HFF-Myc (cell line): Measurements from ENCODE around the gene AADACL4.
A peak's percentile ranks its signal among the peaks of the same experiment; 100 is the strongest.
"Not testable (repeated sequence)": the region's sequence is repeated elsewhere in the genome, so short reads cannot be mapped to it uniquely, and the experiment has no call there.

Source experiments
- DNase-seq: peaks from one replicate; pipeline ENCODE4 v3.0.0-alpha.2; 2011; ENCODE audit warnings: low read depth; ENCODE audit errors: extremely low read depth
- H3K4me3 ChIP-seq: replicated peaks from 2 replicates; pipeline ENCODE4 v1.5.1; 2011; ENCODE audit warnings: low read depth, mild to moderate bottlenecking, control low read depth, low read length
- TF ChIP-seq, protein P1 (sequence below): IDR thresholded peaks from 2 replicates; pipeline ENCODE4 v1.5.1; 2012; ENCODE audit warnings: mild to moderate bottlenecking, low read depth, low read length, control low read depth; ENCODE audit errors: missing control alignments

AADACL4 gene

DNA sequence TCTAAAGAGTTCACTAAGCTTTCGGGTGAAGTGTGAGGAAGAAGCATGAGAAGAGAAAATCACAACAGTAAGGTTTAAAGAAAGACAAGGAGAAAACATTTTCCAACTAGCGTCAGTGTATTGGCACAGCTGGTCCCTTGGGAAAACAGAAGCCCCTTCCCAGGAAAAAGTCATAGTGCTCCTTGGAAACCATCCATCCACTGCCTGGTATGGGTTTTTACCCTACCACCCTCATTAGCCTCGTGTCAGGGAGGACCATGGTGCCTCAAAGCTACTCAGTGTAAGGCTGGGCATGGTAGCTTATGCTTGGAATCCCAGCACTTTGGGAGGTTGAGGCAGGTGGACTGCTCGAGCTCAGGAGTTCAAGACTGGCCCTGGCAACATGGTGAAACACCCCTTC is 12.7 kb downstream of the AADACL4 start:
- no peak for DNase-seq
- no peak overlapping the region for H3K4me3 ChIP-seq
- TF ChIP-seq, protein P1, sequence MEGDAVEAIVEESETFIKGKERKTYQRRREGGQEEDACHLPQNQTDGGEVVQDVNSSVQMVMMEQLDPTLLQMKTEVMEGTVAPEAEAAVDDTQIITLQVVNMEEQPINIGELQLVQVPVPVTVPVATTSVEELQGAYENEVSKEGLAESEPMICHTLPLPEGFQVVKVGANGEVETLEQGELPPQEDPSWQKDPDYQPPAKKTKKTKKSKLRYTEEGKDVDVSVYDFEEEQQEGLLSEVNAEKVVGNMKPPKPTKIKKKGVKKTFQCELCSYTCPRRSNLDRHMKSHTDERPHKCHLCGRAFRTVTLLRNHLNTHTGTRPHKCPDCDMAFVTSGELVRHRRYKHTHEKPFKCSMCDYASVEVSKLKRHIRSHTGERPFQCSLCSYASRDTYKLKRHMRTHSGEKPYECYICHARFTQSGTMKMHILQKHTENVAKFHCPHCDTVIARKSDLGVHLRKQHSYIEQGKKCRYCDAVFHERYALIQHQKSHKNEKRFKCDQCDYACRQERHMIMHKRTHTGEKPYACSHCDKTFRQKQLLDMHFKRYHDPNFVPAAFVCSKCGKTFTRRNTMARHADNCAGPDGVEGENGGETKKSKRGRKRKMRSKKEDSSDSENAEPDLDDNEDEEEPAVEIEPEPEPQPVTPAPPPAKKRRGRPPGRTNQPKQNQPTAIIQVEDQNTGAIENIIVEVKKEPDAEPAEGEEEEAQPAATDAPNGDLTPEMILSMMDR, result no peak

DNA sequence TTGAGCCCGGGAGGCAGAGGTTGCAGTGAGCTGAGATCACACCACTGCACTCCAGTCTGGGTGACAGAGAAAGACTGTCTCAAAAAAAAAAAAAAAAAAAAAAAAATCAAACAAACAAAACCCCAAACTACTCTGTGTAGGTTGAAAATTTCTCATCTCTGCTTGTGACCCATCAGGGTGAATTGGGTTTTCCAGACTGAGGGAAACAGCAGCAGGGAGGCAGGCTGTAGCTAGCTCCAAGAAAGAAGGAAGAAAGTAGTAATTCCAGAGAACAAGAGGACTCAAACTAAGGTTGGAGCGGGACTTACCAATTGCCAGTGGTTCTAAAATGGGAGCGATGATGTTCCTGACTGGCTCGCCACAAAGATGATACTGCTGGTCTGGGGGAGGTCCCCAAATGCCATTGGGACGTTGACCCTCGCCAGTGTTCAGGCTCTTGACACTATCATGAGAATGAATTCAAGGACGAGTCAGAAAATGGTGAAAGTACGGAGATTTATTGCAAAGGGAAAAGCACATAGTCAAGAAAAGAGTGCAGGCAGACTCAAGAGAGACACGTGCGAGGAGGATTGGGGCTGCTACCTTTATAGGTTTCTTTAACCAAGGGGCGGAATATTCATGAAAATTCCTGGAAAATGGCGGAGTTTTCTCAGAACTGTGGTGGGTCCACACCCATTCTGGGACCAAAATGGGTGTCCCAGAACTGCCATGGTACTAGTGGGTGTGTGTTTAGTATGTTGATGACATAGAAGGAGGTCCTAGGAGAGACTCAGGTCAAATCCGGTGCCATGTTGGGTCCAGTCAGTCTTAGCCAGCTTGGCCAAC is 13.4 kb downstream of the AADACL4 start:
- TF ChIP-seq, protein P1, result no peak
- no peak overlapping the region for H3K4me3 ChIP-seq
- no peak for DNase-seq

DNA sequence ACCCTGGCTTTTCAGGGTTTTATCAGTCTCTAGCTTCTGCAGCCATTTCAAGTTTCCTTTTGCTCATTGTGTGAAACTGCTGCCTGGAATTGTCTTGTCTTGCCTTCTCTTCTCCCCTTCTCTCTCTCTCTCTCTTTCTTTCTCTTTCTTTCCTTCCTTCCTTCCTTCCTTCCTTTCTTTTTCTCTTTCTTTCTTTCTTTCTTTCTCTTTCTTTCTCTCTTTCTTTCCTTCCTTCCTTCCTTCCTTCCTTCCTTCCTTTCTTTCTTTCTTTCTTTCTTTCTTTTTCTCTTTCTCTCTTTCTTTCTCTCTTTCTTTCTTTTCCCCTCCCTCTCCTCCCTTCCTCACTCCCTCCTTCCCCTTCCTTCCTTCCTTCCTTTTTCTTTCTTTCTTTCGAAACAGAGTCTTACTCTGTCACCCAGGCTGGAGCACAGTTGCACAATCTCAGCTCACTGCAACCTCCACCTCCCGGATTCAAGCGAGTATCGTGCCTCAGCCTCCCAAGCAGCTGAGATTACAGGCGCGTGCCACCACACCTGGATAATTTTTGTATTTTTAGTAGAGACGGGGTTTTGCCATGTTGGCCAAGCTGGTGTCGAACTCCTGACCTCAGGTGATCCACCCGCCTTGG is 14.1 kb downstream of the AADACL4 start:
- not testable (repeated sequence) for DNase-seq, H3K4me3 ChIP-seq

DNA sequence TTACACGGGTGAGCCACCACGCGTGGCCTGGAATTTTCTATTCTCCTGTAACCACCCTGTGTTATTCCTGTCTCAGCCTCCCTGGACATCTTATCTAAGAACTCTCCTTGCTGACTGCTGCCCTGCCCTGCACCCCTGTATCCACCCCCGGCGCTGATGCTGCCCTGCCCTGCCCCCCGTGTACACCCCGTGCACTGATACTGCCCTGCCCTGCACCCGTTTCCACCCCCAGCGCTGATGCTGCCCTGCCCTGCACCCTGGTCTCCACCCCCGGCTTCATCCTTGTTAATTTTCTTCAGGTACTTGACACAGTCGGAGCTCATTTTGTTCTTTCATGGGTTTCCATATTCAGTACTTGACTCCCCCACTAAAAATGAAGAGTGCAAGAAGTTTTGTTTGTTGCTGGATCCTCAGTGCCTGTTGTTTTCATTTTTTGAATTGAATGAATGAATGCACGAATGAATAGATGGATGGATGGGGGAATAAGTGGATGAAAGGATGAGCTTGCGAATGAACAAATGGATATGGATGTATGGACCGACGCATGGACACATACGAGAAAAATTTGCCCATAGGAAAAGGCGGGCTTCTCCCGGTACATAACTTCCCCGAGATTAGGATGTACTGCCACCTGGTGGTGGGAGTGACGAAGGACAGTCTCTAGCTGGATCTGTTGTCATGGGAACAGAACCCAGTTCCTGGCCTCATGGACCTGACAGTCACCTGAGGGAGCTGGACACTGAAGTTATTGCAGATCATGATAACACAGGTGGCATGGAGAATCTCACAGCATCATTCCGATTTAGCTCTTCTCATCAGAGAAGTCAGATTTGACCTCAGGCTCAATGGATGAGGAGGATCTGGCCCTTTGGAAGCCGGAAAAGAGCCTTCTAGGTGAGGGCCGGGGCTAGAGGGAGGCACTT is 14.9 kb downstream of the AADACL4 start:
- no peak overlapping the region for H3K4me3 ChIP-seq
- peak; percentile 64 for DNase-seq
- TF ChIP-seq, protein P1, result peak; percentile 92

DNA sequence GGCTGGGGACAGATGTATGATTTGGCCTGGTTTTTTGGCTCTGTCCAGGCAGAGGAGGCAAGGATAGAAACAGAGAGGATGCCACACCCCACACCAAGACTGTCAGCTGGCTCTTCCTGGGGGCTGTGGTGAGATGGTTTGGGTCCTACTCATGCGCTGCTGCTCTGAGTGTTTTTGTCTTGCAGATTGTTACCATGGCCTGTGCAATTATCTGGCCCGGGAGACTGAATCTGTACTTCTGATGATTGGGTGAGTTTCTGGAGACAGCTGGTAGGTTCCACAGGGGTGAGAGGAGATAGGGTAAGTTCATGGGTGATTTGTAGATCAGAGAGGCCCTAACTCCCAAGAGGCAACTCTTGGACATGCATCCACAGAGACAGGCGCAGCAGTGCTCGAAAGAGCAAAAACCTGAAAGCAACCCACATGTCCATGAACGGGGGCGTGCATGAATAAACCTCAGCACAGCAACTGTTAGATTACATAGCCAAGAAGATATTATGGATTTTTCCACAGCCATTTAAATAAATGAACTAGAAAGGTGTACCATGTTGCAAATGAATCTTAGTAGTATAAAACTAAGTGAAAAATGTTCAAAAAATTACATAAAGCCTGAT is 17.8 kb downstream of the AADACL4 start:
- TF ChIP-seq, protein P1, result no peak
- H3K4me3 ChIP-seq, result no peak overlapping the region
- no peak for DNase-seq

DNA sequence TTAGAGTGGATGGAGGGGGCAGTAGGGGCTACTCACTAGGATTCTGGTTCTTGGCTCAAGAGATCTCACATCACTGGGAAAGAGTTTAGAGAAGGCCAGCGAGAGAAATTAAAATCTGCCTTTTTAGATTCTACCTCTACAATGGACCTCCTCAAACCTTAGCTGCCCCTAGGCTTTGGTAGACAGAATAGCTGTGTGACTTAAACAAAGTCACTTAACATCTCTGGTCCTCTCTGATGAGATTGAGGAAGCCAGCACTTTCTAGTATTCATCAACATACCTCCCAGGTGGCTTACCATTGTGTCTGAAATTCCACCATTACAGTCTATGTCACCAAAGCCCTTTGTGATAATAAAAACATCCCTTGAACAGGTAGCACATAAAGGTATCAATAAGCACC is 18.7 kb downstream of the AADACL4 start:
- TF ChIP-seq, protein P1, result no peak
- no peak for DNase-seq
- H3K4me3 ChIP-seq, result no peak overlapping the region
